ENCODE measurements around the gene TGFBR3L.

DNA sequence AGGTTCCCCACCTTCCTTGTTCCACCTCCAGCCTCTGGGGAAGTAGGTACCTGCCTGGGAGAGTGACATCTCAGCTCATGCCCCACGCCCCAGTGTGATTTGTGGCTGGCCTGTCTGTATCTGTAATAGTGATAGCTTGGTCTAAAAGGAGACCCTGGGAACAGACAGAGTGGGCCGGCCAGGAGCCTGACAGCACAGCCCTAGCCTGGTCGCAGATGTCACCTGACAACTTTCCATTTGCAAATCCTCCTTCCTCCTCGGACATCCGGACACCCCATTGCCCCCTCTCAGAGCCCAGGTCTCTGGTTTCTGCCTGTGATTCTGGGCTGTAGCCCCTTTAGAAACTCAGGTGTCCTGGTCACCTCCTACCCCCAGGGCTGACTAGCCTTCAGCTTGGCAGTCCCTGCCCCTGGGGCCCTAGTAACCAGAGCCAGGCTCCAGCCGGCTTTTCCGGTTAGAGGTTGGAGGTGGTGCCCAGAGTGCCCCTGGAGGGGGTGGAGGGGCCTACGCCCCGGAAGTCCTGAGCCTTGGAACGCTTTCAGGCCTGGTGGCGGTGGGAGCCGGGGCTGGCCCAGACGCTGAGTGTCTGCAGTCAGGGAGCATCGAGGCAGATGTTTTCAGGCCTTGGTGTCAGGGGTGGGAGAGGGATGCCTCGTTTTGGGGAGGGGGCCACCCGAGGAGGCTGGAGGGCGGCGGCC, 19.9 kb upstream of the TGFBR3L start:
- TF ChIP-seq, protein P1, sequence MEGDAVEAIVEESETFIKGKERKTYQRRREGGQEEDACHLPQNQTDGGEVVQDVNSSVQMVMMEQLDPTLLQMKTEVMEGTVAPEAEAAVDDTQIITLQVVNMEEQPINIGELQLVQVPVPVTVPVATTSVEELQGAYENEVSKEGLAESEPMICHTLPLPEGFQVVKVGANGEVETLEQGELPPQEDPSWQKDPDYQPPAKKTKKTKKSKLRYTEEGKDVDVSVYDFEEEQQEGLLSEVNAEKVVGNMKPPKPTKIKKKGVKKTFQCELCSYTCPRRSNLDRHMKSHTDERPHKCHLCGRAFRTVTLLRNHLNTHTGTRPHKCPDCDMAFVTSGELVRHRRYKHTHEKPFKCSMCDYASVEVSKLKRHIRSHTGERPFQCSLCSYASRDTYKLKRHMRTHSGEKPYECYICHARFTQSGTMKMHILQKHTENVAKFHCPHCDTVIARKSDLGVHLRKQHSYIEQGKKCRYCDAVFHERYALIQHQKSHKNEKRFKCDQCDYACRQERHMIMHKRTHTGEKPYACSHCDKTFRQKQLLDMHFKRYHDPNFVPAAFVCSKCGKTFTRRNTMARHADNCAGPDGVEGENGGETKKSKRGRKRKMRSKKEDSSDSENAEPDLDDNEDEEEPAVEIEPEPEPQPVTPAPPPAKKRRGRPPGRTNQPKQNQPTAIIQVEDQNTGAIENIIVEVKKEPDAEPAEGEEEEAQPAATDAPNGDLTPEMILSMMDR (IDR thresholded peaks at IDR 0.05) = peak in 2 of 7 experiments; percentile 2 to 36
- TF ChIP-seq POLR2A (IDR thresholded peaks at IDR 0.05) = peak in 1 of 3 donors; percentile 20

All from body of pancreas (tissue), 4 donors.